GM13976 (cell line): ENCODE measurements around the gene FMC1.
"Not testable (repeated sequence)": the region's sequence is repeated elsewhere in the genome, so short reads cannot be mapped to it uniquely, and the experiment has no call there.

Experiments
- DNase-seq: peaks from one replicate; pipeline ENCODE4 v3.0.0; 2012; ENCODE audit warnings: low spot score
- in situ Hi-C: fragments of 300-500 bp; cut with MboI; formaldehyde crosslinking; loops from one replicate; pipeline ENCODE4 v1.12.0; 2022; ENCODE audit warnings: low sequenced_read_pairs, mixed read lengths, inconsistent platforms; ENCODE audit not compliant: unreplicated experiment
- TF ChIP-seq, protein P1 (sequence below): IDR thresholded peaks from 2 replicates; pipeline ENCODE4 v1.5.1; 2012; ENCODE audit warnings: borderline replicate concordance, mild to moderate bottlenecking; ENCODE audit not compliant: insufficient read depth; ENCODE audit errors: extremely low read depth, missing control alignments, control extremely low read depth

The FMC1 gene

GRCh38 chr7:139330333-139331030, 10.7 kb upstream of the FMC1 start:
- in situ Hi-C loops: no loop called here
- TF ChIP-seq, protein P1, sequence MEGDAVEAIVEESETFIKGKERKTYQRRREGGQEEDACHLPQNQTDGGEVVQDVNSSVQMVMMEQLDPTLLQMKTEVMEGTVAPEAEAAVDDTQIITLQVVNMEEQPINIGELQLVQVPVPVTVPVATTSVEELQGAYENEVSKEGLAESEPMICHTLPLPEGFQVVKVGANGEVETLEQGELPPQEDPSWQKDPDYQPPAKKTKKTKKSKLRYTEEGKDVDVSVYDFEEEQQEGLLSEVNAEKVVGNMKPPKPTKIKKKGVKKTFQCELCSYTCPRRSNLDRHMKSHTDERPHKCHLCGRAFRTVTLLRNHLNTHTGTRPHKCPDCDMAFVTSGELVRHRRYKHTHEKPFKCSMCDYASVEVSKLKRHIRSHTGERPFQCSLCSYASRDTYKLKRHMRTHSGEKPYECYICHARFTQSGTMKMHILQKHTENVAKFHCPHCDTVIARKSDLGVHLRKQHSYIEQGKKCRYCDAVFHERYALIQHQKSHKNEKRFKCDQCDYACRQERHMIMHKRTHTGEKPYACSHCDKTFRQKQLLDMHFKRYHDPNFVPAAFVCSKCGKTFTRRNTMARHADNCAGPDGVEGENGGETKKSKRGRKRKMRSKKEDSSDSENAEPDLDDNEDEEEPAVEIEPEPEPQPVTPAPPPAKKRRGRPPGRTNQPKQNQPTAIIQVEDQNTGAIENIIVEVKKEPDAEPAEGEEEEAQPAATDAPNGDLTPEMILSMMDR: no peak
- no peak for DNase-seq

- no peak for DNase-seq
- in situ Hi-C loops: no loop called here
- TF ChIP-seq, protein P1: no peak
These were observed 8.3 kb upstream of the FMC1 start for GRCh38 chr7:139332697-139333359.

- DNase-seq, in situ Hi-C loops: not testable (repeated sequence)
These were observed 7.7 kb upstream of the FMC1 start for GRCh38 chr7:139333443-139333842.

DNA sequence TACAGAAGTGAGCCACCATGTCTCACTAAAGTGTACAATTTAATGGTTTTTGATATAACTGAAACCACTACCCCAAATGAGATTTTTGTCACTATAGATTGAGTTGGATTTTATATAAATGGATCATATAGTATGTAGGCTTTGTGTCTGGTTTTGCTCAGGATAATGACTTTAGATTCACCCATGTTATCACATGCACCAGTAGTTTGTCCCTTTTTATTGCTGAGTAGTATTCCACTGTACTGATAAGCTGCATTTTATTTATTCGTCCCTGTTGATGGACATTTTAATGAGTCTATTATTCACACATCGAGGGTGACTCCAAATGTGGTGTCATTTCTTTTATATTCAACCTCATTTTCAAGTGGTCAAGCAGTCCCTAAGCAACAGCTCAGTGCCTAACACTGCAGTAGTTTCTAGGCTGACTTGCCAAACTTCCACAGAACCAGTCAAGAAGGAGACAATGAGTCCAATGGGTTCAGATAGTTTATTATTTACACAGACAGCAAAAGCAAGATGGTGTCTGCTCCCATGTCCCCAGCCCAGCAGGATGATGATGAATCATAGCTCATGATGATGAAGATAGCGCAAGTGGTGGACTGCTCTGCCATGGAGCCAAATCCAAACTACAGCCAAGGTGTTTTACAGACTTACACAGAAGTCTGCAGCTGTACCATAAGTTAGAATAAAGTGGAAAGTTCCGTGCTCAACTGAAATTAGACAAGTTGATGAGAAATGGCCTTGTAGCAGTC, 6.6 kb upstream of the FMC1 start:
- TF ChIP-seq, protein P1: no peak
- DNase-seq: no peak
- in situ Hi-C loops: no loop called here

GRCh38 chr7:139339025-139339424, 2.1 kb upstream of the FMC1 start:
- TF ChIP-seq, protein P1: no peak
- no peak for DNase-seq
- in situ Hi-C loops: no loop called here

DNA sequence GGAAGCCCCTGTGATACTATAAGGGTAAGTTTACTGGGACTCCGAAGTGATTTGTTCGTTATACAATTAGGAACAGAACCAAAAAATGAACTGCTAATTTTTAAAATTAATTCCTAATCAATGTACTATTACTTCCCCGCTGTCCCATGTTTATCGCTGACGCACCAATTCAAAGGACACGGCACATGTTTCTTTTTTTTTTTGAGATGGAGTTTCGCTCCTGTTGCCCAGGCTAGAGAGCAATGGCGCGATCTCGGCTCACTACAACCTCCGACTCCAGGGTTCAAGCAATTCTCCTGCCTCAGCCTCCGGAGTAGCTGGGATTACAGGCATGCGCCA, 1.5 kb upstream of the FMC1 start:
- DNase-seq: no peak
- in situ Hi-C loops: no loop called here
- TF ChIP-seq, protein P1: no peak

DNA sequence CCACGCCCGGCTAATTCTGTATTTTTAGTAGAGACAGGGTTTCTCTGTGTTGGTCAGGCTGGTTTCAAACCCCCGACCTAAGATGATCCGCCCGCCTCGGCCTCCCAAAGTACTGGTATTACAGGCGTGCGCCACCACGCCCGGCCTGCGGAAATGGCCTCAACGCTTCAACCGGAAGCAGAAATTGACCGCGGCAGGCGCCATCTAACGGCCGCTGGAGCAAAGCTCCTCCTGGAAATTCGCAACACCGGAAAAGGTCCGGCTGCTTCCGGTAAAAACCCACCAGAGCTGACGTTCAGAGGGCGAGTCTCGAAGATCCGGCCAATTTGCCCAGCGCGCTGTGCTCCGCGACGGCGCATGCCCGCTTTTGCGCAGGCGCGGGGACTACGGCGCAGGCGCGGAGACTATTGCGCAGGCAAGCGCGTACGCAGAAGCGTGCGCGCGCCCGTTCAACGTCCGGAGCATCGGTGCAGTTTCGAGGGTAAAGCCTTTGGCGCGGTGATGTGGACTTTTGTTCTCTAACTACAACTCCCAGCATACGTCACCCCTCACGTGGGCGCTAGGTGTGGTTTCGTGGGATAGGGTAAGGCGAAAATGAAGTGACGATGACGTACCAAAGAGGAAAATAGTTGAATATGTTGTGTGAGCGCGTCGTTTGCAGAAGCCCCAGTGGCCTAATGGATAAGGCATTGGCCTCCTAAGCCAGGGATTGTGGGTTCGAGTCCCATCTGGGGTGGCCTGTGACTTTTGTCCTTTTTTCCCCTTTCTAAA, 915 bp upstream of the FMC1 start:
- TF ChIP-seq, protein P1: peak; percentile 73
- peak; percentile 93 for DNase-seq
- in situ Hi-C loops: no loop called here
